Measurements from ENCODE around the gene ITGA4.

ITGA4 gene

GRCh38 chr2:181585732-181586131 is 128.5 kb downstream of the ITGA4 start:
- H3K36me3 ChIP-seq = no peaks in the 10 kb centered on the region
- H3K4me1 ChIP-seq = peaks cover 13 to 21% (median 16%) of the 10 kb centered on the region in 10 experiments
- no peaks in the 10 kb centered on the region for H4K20me1 ChIP-seq
- no peaks in the 10 kb centered on the region for H3K27me3 ChIP-seq
- peak overlapping the region in 9 of 11 experiments; percentile 44 to 68 (median 57); a peak in 18 of 22 replicates for H3K4me2 ChIP-seq
- H3K9ac ChIP-seq = no peak overlapping the region
- no peaks in the 10 kb centered on the region for H3K9me3 ChIP-seq (replicated peaks in 1 of 11)
- H3K27ac ChIP-seq = no peak overlapping the region
- no peak for TF ChIP-seq Cebpa-rat (IDR thresholded peaks at IDR 0.05)
- H3K4me3 ChIP-seq = no peak overlapping the region
